Panc1 (cell line): ENCODE measurements around the gene TTLL10. TPM values are rescaled to one million over a fixed set of nuclear protein-coding genes. Genes with fewer than 3 reads are reported as not detected.

Experiments
- ATAC-seq: fragments of 200-7000 bp; cut with Tn5 transposase; 2 replicates; pipeline ENCODE4 v1.9.1; 2020; ENCODE audit warnings: mild to moderate bottlenecking, moderate library complexity
- BruUV-seq: library from RNA; stranded (reverse); fragments of 400-500 nt; replicated peaks from 2 replicates; lab custom pipeline; 2021; lab: Mats Ljungman, UMichigan
- CTCF ChIA-PET: fragments of 300-600 bp; sonication (Branson Sonifier 250); formaldehyde crosslinking; loops from one replicate; lab custom pipeline; 2022; ENCODE audit warnings: antibody characterized with exemption; lab: Charles Lee
- POLR2A ChIA-PET: fragments of 300-600 bp; sonication (Branson Sonifier 250); formaldehyde crosslinking; loops from one replicate; lab custom pipeline; 2022; ENCODE audit warnings: antibody characterized with exemption; lab: Charles Lee
- DNase-seq: peaks from one replicate; pipeline ENCODE4 v3.0.0-alpha.2; 2010; ENCODE audit warnings: low read depth, low spot score
- H3K27ac ChIP-seq: 2 replicates; pipeline ENCODE4 v1.5.1; 2011; ENCODE audit warnings: mild to moderate bottlenecking, low read length, inconsistent platforms
- H3K27me3 ChIP-seq: fragments of 200-500 bp; sonication (Bioruptor generic); 2 replicates; pipeline ENCODE4 v1.6.0; 2014; ENCODE audit warnings: low read length, inconsistent platforms; ENCODE audit not compliant: control insufficient read depth, insufficient read depth
- H3K36me3 ChIP-seq: fragments of 200-500 bp; sonication (Bioruptor generic); 2 replicates; pipeline ENCODE4 v1.5.1; 2014; ENCODE audit warnings: inconsistent platforms, mild to moderate bottlenecking, low read length, moderate library complexity; ENCODE audit not compliant: control insufficient read depth, insufficient read depth
- H3K4me1 ChIP-seq: 2 replicates; pipeline ENCODE4 v1.5.1; 2011; ENCODE audit warnings: inconsistent platforms, mild to moderate bottlenecking, low read length, moderate library complexity; ENCODE audit not compliant: control insufficient read depth, insufficient read depth
- H3K4me3 ChIP-seq, 2 experiments: 2 replicates each; pipeline ENCODE4 v1.5.1; 2011 to 2012; ENCODE audit warnings: low read depth in 2 of 2, low read length in 2 of 2, mild to moderate bottlenecking in 2 of 2, inconsistent platforms in 1 of 2, moderate library complexity in 1 of 2
- H3K9me3 ChIP-seq: fragments of 200-500 bp; sonication (Bioruptor generic); 2 replicates; pipeline ENCODE4 v1.5.1; 2014; ENCODE audit warnings: low read depth, mild to moderate bottlenecking, inconsistent platforms, low read length, moderate library complexity; ENCODE audit not compliant: control insufficient read depth, insufficient read depth
- CTCF ChIP-seq: fragments of 450-650 bp; IDR thresholded peaks from 2 replicates; pipeline ENCODE4 v1.5.1; 2017; ENCODE audit warnings: mild to moderate bottlenecking
- POLR2AphosphoS5 ChIP-seq: IDR thresholded peaks from 2 replicates; pipeline ENCODE4 v1.6.1; 2012; ENCODE audit warnings: mild to moderate bottlenecking, low read depth, low read length, moderate library complexity
- REST ChIP-seq, 2 experiments: IDR thresholded peaks; 2 replicates each; pipeline ENCODE4 v1.6.1; 2011 to 2012; ENCODE audit warnings: low read depth in 2 of 2, control low read depth in 1 of 2, low read length in 1 of 2, mild to moderate bottlenecking in 1 of 2, moderate library complexity in 1 of 2; ENCODE audit not compliant: insufficient read depth in 1 of 2
- SIN3A ChIP-seq: IDR thresholded peaks from 2 replicates; pipeline ENCODE4 v1.6.1; 2012; ENCODE audit warnings: low read depth, mild to moderate bottlenecking, low read length, moderate library complexity, borderline replicate concordance; ENCODE audit not compliant: insufficient read depth
- TCF7L2 ChIP-seq: IDR thresholded peaks from 2 replicates; pipeline ENCODE4 v1.6.1; 2011; ENCODE audit warnings: mild to moderate bottlenecking, low read depth, low read length, inconsistent platforms
- in situ Hi-C: cut with HindIII; loops from 2 replicates; pipeline ENCODE4 v1.10.0; 2016; ENCODE audit warnings: low sequenced_read_pairs, low pct_unique_long_range_greater_than_20kb
- intact Hi-C: fragments of 100-400 bp; cut with micrococcal nuclease; formaldehyde crosslinking; loops from one replicate; pipeline ENCODE4 v1.10.0; 2022; ENCODE audit not compliant: unreplicated experiment
- total RNA-seq: library from RNA; stranded (reverse); gene quantifications from one replicate; pipeline ENCODE4 v1.2.1, GENCODE V29; 2021; ENCODE audit not compliant: unreplicated experiment

TTLL10 gene
- total RNA-seq, 1 experiment from 2014 or later, result not detected

- Histone ChIP-seq H3K4me1 (peaks cover 66% of the 10 kb centered on the region), H3K36me3 (peaks cover 8% of the 10 kb centered on the region; the same call in 1 of the 2 replicates), H3K4me3 (no peak overlapping the region), H3K27me3 (no peaks in the 10 kb centered on the region), H3K9me3 (no peaks in the 10 kb centered on the region), H3K27ac (peak overlapping the region; percentile 82)
- ATAC-seq (no peak), DNase-seq (no peak)
- BruUV-seq, result no TSS peak
- in situ Hi-C loops (no loop called here), intact Hi-C loops (no loop called here)
- ChIA-PET POLR2A (no interaction called here), CTCF (no interaction called here)
- no peak for TF ChIP-seq SIN3A
- no peak for TF ChIP-seq CTCF
- no peak for TF ChIP-seq TCF7L2
- no peak for TF ChIP-seq POLR2AphosphoS5
- TF ChIP-seq REST (IDR thresholded peaks at IDR 0.05; ENCODE audit: insufficient read depth in 1 of 2, low read depth in 2 of 2, low read length in 1 of 2), result no peak
Observed at GRCh38 chr1:1235016-1235744, 61.5 kb downstream of the TTLL10 start.

- Histone ChIP-seq H3K4me1 (peaks cover 70% of the 10 kb centered on the region), H3K4me3 (no peak overlapping the region), H3K27me3 (no peaks in the 10 kb centered on the region), H3K9me3 (no peaks in the 10 kb centered on the region), H3K27ac (peak overlapping the region; percentile 82), H3K36me3 (peaks cover 2% of the 10 kb centered on the region; the same call in 1 of the 2 replicates)
- no peak for DNase-seq
- no TSS peak for BruUV-seq
- in situ Hi-C loops (no loop called here), intact Hi-C loops (no loop called here)
- POLR2A ChIA-PET, result no interaction called here
- no peak for ATAC-seq
- CTCF ChIA-PET, result interaction anchor here (0.5 kb wide), 1 partner anchor 197 kb away, joined by 3 read pairs; no protein-coding TSS in a partner anchor
- TF ChIP-seq CTCF (no peak), POLR2AphosphoS5 (no peak; the same call in 1 of the 2 replicates), REST (IDR thresholded peaks at IDR 0.05; ENCODE audit: insufficient read depth in 1 of 2, low read depth in 2 of 2, low read length in 1 of 2) (no peak), TCF7L2 (no peak), SIN3A (no peak)
Observed at GRCh38 chr1:1236176-1236763, 62.6 kb downstream of the TTLL10 start.
